ENCODE results near the gene HDAC9. TPM values are rescaled to one million over a fixed set of nuclear protein-coding genes. Genes with fewer than 3 reads are reported as not detected.

HDAC9 gene
- total and polyA plus RNA-seq, 2 of the 13 experiments (the other 11 are each of a cell fraction or from before 2014, with no cell fraction given), result 0.05 to 0.07 TPM

DNA sequence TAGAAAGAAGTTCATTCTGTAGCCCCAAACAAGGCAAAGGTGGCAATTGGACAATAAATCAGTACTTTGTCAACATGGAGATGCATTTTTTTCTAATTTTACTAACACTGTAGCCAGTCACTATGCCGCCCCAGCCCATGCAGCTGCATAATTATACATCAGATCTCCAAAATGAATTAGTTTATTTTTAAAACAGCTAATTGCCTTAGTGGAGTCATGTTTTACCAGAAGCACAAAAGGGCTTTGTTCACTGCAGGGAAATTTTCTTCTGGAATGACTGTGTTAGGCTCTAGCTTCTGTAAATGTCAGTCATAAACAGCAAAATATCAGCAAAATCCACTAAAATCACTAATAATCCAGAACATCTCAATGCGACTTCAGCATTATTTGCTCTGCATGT, 20.1 kb upstream of the HDAC9 start (continued):
- TF ChIP-seq ZBTB40 (IDR thresholded peaks at IDR 0.05), result no peak
- TF ChIP-seq ZBTB40 (CRISPR knock-in tag; IDR thresholded peaks at IDR 0.05), result no peak
- no peak for TF ChIP-seq SPEN (CRISPR knock-in tag; IDR thresholded peaks at IDR 0.05; ENCODE audit: low read depth)
- TF ChIP-seq CAMTA2 (CRISPR knock-in tag; IDR thresholded peaks at IDR 0.05; ENCODE audit: borderline replicate concordance), result no peak

DNA sequence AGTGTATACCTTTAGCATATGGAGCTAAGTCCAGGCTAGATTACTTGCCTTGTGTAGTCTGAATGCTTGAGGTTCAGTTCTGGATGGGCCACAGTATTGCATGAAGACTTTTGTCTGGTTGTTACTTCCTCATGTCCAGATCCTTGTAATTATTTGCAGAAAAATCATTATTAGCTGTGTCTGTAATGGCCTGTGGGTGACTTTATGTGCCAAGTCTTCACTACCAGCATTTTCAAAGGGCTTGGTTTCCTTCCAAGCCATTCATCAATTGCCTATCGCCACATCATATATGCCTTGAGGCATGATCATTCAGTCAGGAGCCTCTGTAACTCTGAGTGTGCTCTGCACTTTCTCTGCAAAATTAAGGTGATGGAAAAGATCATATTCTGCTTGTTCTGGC, 13.8 kb upstream of the HDAC9 start:
- ATAC-seq (no peak), DNase-seq (ENCODE audit: low spot score) (no peak), FAIRE-seq (no peak)
- Histone ChIP-seq H3K27ac (ENCODE audit: extremely low read length, insufficient read depth, low read length) (no peak overlapping the region), H3K4me2 (ENCODE audit: low read depth, low read length) (no peak overlapping the region), H3K9ac (ENCODE audit: insufficient read depth, low read depth, low read length) (no peak overlapping the region), H3K9me3 (ENCODE audit: low read length) (no peaks in the 10 kb centered on the region), H4K20me1 (ENCODE audit: insufficient read depth, low read length) (no peaks in the 10 kb centered on the region), H3K79me2 (ENCODE audit: insufficient read depth, low read length) (no peaks in the 10 kb centered on the region), H3K4me3 (replicated peaks in 1 of 3; ENCODE audit: insufficient read depth in 1 of 3, low read depth in 2 of 3, low read length in 3 of 3) (no peak overlapping the region), H3K36me3 (replicated peaks in 1 of 2; ENCODE audit: control insufficient read depth in 1 of 2, insufficient read depth in 2 of 2, low read length in 2 of 2) (no peaks in the 10 kb centered on the region), H3K4me1 (ENCODE audit: insufficient read depth, low read length) (no peaks in the 10 kb centered on the region), H2AFZ (ENCODE audit: low read length) (no peak overlapping the region), H3K27me3 (ENCODE audit: control insufficient read depth in 1 of 2, insufficient read depth in 2 of 2, low read length in 2 of 2) (no peaks in the 10 kb centered on the region)
- ChIA-PET CTCF (ENCODE audit: low intra/inter-chr PET ratio, low total read pairs) (no interaction called here), POLR2A (no interaction called here)
- intact Hi-C loops (cut with micrococcal nuclease; ENCODE audit: unreplicated experiment) (no loop called here), in situ Hi-C loops (cut with HindIII; ENCODE audit: extremely low pct_ligation_motif_present, low pct_unique_long_range_greater_than_20kb) (no loop called here)
- no TSS peak for BruUV-seq (replicated peaks)
- 0% methylated on average over 1 of the region's 1 CpG for WGBS (ENCODE audit: low lambda C conversion rate)
- TF ChIP-seq FOXK2 (IDR thresholded peaks at IDR 0.05) (no peak), JUNB (CRISPR knock-in tag; IDR thresholded peaks at IDR 0.05; ENCODE audit: borderline replicate concordance) (no peak), YEATS2 (CRISPR knock-in tag; IDR thresholded peaks at IDR 0.05; ENCODE audit: borderline replicate concordance) (no peak), NFATC3 (CRISPR knock-in tag; IDR thresholded peaks at IDR 0.05) (no peak), CREB1 (IDR thresholded peaks at IDR 0.05) (no peak), CREB1 (CRISPR knock-in tag; IDR thresholded peaks at IDR 0.05) (no peak), JARID2 (CRISPR knock-in tag; IDR thresholded peaks at IDR 0.05; ENCODE audit: insufficient replicate concordance) (no peak), TBX2 (CRISPR knock-in tag; IDR thresholded peaks at IDR 0.05; ENCODE audit: borderline replicate concordance) (no peak), ZNF746 (CRISPR knock-in tag; IDR thresholded peaks at IDR 0.05) (no peak), ZFP41 (CRISPR knock-in tag; IDR thresholded peaks at IDR 0.05; ENCODE audit: borderline replicate concordance) (no peak), AKAP8 (CRISPR knock-in tag; IDR thresholded peaks at IDR 0.05) (no peak), SYNCRIP (IDR thresholded peaks at IDR 0.05; ENCODE audit: insufficient read depth, low read depth, low read length) (no peak), ZBTB3 (CRISPR knock-in tag; IDR thresholded peaks at IDR 0.05; ENCODE audit: borderline replicate concordance, low read depth) (no peak), ZMYM2 (CRISPR knock-in tag; IDR thresholded peaks at IDR 0.05) (no peak)
